Skin epidermis (tissue), 12 donors: ENCODE data around the gene PLD1.
"Not testable (repeated sequence)": the region's sequence is repeated elsewhere in the genome, so short reads cannot be mapped to it uniquely, and the experiment has no call there.

ENCODE experiments used
- H3K27ac ChIP-seq, 21 experiments: fragments of 200-600 bp; sonication (generic) in 11 of 21; one replicate each; pipeline ENCODE4 v1.5.0; 2020; ENCODE audit warnings: mild to moderate bottlenecking in 3 of 21, inconsistent platforms in 2 of 21, moderate library complexity in 2 of 21
- H3K4me3 ChIP-seq, 7 experiments: fragments of 200-600 bp; sonication (generic) in 2 of 7; one replicate each; pipeline ENCODE4 v1.5.0; 2020; ENCODE audit warnings: inconsistent platforms in 2 of 7, mild to moderate bottlenecking in 2 of 7, moderate library complexity in 1 of 7

PLD1 gene

GRCh38 chr3:171606151-171606751 is 204.0 kb downstream of the PLD1 start:
- Histone ChIP-seq H3K27ac (no peak overlapping the region), H3K4me3 (no peak overlapping the region)

DNA sequence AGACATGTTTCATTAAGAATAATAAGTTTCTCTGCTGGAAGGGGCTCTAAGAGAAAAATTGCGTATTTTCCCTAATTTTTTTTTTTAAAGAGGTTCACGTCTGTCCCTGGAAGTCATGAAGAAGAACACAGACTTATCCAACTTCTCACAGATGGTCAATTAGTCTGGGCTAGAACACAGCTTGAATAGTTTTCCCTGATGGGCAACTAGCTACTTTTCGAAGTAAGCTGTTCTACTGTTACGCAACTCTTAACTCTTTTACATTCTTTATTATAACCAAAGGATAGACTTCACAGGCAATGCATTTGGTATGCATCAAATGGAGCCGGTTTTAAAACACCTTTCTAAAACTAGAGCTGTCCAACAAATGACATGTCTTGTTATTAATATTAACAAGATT is 205.9 kb downstream of the PLD1 start:
- no peak overlapping the region for H3K27ac ChIP-seq
- H3K4me3 ChIP-seq: no peak overlapping the region

GRCh38 chr3:171602072-171602471 is 208.2 kb downstream of the PLD1 start:
- no peak overlapping the region for H3K27ac ChIP-seq
- H3K4me3 ChIP-seq: no peak overlapping the region

DNA sequence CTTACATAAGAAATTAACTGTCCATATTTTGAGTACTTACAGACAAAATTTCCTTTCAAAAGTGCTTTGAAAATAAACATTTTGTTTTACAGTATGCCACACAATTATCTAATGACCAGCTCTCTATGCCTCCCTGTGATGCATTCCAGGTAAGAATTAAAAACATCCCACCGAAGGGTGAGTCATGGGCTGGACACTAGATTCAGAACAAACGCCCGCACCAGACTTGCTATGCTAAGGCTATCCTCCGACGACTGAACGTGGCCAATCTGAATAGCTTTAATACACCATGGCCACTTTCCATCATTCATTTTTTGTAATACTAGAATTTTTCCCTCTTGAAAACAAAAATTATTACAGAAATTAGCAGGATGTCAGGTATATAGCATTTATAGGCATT is 210.3 kb downstream of the PLD1 start:
- Histone ChIP-seq H3K4me3 (no peak overlapping the region), H3K27ac (no peak overlapping the region)

- Histone ChIP-seq H3K27ac (no peak overlapping the region), H3K4me3 (no peak overlapping the region)
Observed at GRCh38 chr3:171598990-171599389, 211.3 kb downstream of the PLD1 start.

- H3K27ac ChIP-seq: no peak overlapping the region
- no peak overlapping the region for H3K4me3 ChIP-seq
Observed at GRCh38 chr3:171592786-171593185, 217.5 kb downstream of the PLD1 start.

GRCh38 chr3:171591070-171591469 is 219.2 kb downstream of the PLD1 start:
- H3K27ac ChIP-seq: no peak overlapping the region
- H3K4me3 ChIP-seq: no peak overlapping the region

DNA sequence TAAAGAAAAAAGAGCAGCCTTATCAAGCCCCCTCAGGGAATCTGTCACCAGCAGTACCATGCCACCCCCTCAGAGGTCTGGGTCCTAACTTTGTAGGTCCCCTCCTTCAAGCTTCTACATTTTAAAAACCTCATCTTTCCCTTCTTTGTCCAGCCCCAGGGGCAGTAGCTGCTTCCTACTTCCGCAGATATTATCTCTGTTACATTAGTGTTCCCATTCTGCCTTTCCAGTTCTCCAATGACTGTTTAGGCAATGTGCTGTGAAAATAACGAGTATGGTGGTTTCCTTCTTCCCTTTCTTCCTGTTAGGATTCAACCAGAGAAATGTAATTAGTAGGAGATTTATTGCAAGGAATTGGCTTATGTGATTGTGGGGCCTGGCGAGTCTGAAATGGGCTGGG is 224.0 kb downstream of the PLD1 start:
- no peak overlapping the region for H3K4me3 ChIP-seq
- no peak overlapping the region for H3K27ac ChIP-seq

GRCh38 chr3:171585039-171585438 is 225.2 kb downstream of the PLD1 start:
- H3K4me3 ChIP-seq: no peak overlapping the region
- no peak overlapping the region for H3K27ac ChIP-seq

GRCh38 chr3:171584100-171584499 is 226.2 kb downstream of the PLD1 start:
- Histone ChIP-seq H3K27ac (no peak overlapping the region), H3K4me3 (no peak overlapping the region)

DNA sequence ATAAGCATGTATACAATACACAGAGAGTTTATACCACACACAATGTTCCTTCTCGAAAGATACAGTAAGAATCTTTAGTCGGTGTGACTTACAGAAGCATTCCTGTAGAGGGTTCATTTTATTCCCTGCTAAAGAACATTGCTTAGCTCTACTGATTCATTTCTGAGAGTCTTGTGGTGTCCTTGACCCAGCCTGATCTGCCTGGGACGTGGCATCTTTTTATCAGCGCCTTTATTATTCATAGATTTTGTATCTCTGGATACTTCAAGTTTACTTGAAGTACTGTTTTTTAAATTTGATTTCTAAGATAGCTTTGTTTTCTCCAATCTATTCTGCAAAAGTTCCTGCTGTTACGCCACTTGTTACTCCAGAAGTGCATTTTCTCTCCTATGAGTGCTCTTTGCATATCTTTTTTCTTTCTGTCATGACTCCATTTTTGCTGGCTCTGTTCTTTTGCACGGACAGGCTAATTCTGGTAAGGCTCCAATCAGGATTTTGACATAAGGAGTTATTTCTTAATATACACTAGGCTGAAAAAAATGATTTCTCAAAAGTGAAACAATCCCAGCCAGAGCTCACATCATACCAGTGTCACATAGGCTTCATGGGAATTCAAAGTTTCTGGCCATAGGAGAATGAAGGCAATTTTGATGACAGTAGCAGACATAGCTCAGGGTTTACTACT is 235.6 kb downstream of the PLD1 start:
- no peak overlapping the region for H3K27ac ChIP-seq
- H3K4me3 ChIP-seq: no peak overlapping the region

- no peak overlapping the region for H3K4me3 ChIP-seq
- no peak overlapping the region for H3K27ac ChIP-seq
Observed at GRCh38 chr3:171569571-171570132, 240.6 kb downstream of the PLD1 start.

GRCh38 chr3:171568766-171569165 is 241.5 kb downstream of the PLD1 start:
- Histone ChIP-seq H3K4me3 (no peak overlapping the region), H3K27ac (no peak overlapping the region)

- no peak overlapping the region for H3K27ac ChIP-seq
- no peak overlapping the region for H3K4me3 ChIP-seq
Observed at GRCh38 chr3:171566803-171567422, 243.4 kb downstream of the PLD1 start.

- no peak overlapping the region for H3K4me3 ChIP-seq
- peak overlapping the region in 1 of 21 experiments; percentile 17 for H3K27ac ChIP-seq
Observed at GRCh38 chr3:171565481-171566058, 244.7 kb downstream of the PLD1 start.

GRCh38 chr3:171564748-171565480 is 245.4 kb downstream of the PLD1 start:
- Histone ChIP-seq H3K27ac (peak overlapping the region in 1 of 21 experiments; percentile 17), H3K4me3 (no peak overlapping the region)

- H3K27ac ChIP-seq: no peak overlapping the region
- no peak overlapping the region for H3K4me3 ChIP-seq
Observed at GRCh38 chr3:171563298-171563697, 247.0 kb downstream of the PLD1 start.

DNA sequence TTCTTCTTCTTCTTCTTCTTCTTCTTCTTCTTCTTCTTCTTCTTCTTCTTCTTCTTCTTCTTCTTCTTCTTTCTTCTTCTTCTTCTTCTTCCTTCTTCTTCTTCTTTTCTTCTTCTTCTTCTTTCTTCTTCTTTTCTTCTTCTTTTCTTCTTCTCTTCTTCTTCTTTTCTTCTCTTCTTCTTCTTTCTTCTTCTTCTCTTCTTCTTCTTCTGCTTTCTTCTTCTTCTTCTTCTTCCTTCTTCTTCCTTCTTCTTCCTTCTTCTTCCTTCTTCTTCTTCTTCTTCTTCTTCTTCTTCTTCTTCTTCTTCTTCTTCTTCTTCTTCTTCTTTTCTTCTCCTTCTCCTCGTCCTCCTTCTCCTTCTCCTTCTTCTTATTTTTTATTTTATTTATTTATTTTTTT is 247.8 kb downstream of the PLD1 start:
- not testable (repeated sequence) for H3K27ac ChIP-seq, H3K4me3 ChIP-seq

- Histone ChIP-seq H3K27ac (no peak overlapping the region), H3K4me3 (no peak overlapping the region)
Observed at GRCh38 chr3:171561596-171562323, 248.5 kb downstream of the PLD1 start.
